Activated CD4-positive, CD25-positive, alpha-beta regulatory T cell treated with anti-CD3 and anti-CD28 coated beads, Interleukin-2, amount 50 U/mL, for 16 hours (primary cell): ENCODE measurements around the gene CEP78.
A peak's percentile ranks its signal among the peaks of the same experiment; 100 is the strongest.
"Not testable (repeated sequence)": the region's sequence is repeated elsewhere in the genome, so short reads cannot be mapped to it uniquely, and the experiment has no call there.

Source experiments
- DNase-seq: peaks from one replicate; pipeline ENCODE4 v3.0.0-alpha.2; 2020; ENCODE audit warnings: low read depth, low spot score

The CEP78 gene, protein sequence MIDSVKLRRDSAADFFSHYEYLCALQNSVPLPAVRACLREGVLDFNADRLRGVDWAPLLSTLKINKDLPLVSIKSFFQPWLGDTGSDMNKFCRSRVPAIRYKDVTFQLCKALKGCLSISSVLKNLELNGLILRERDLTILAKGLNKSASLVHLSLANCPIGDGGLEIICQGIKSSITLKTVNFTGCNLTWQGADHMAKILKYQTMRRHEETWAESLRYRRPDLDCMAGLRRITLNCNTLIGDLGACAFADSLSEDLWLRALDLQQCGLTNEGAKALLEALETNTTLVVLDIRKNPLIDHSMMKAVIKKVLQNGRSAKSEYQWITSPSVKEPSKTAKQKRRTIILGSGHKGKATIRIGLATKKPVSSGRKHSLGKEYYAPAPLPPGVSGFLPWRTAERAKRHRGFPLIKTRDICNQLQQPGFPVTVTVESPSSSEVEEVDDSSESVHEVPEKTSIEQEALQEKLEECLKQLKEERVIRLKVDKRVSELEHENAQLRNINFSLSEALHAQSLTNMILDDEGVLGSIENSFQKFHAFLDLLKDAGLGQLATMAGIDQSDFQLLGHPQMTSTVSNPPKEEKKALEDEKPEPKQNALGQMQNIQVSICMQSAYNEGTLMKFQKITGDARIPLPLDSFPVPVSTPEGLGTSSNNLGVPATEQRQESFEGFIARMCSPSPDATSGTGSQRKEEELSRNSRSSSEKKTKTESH

DNA sequence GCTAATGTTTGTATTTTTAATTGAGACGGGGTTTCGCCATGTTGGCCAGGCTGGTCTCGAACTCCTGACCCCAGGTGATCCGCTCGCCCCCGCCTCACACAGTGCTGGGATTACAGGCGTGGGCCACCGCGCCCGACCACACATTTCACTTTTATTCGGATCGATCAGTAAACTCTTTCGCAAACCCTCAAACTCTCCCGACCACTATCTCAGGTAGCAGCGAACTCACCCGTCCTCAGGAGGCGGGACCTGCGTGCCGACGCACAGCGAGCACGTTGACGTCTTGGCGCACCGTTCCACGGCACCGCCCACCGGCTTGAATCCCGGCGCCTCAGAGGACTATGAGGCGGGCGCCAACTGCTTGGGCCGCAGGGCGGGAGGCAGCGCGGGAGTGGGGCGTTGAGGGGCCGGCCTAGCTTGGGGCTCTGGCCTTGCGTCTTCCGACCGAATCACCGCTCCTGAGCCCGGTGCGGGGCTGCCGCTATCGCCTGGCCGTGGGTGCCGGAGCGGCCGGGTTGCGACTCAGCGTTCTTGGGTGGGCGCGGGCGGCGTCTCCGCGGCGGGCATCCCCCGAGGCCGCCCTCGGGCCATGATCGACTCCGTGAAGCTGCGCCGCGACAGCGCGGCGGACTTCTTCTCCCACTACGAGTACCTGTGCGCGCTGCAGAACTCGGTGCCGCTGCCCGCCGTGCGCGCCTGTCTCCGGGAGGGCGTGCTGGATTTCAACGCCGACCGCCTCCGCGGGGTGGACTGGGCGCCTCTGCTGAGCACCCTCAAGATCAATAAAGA lies at the start of gene CEP78:
TSS of gene CEP78 (plus strand) at position 314 of the 789 bp plus-strand sequence. CDS start at position 590, 276 bp downstream.
- peak; percentile 74 for DNase-seq

DNA sequence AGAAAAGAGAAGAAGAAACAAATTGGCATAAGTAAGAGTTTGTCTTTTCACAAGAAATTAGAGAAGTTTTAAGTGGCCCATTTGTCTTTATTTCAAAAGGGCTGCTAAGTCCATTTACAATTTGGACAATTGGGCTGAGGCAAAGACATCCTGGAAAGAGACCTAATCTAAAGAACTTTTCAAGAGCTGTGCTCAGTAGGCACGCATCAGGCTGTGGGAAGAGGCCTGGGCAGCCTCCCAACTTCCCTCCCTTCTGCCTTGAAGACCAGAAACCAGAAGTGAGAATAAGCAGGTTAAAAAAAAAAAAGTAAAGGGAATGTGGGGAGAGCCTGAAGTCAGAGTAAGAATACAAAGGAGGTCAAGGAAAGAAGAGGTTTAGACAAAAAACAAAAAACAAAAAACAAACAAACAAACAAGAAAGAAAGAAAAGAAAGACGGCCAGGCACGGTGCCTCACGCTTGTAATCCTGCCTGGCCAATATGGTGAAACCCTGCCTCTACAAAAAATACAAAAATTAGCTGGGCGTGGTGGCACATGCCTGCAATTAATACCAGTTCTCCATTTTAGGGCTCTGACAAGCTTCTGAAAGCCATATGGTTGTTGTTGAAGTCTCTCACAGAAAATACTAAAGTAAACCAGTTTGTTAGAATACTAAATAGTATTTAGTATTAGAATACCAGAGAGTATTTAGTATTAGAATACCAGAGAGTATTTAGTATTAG lies 48.0 kb upstream of the CEP78 start:
- DNase-seq: no peak

DNA sequence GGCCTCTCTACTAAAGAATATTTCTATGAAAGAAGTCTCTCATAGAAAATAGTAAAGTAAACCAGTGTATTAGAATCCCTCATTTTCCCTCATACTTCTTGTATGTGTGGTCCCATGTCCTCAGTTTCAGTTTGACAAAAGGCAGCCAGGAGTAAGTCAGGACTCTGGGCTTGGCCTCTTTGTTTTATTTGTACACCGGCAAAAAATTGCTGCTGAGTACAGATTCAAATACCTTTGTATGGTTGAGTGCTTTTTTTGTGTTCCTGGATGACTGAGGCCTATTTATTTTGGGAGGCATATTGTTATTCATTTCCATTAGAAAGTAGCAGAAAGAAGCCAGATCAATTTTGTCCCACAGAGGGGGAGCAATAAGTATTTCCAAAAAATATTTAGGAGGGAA lies 47.3 kb upstream of the CEP78 start:
- no peak for DNase-seq

- DNase-seq: no peak
Observed at GRCh38 chr9:78189001-78189400, 46.9 kb upstream of the CEP78 start.

GRCh38 chr9:78189461-78189860 lies 46.4 kb upstream of the CEP78 start:
- DNase-seq: no peak

DNA sequence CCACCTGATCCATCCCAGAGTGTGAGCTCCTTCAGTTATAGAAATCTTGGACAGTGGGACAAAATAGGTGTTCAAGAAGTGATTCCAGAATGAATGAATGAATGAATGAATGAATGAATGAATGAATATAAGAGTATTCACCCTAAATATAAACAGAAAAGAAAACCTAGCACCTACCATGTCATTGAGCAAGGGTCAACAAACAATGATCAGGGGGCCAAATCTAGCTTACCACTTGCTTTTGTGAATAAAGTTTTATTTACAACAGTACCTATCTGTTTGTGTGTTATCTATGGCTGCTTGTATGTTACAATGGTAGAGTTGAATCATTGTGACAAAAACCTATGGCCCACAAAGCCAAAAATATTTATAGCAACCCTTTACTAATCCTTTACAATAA lies 43.9 kb upstream of the CEP78 start:
- no peak for DNase-seq

DNA sequence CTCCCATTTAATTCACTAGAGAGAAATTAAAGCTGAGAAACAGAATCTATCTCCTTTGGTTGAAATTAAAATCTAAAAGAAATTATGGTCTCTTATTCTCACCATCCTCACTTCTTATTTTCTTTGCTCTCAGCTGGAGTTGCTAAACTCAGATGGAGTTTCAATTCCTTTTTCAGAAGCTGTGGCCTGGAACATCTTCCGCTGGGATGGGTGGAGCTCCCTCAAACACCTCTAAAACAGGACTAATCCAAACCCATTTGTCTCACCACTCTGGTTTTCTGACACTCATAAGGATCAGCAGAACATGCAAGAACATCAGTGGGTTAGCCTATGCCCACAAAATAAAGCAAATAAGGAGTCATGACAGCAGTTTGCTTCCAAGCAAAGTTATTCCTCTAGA lies 39.6 kb upstream of the CEP78 start:
- no peak for DNase-seq

DNA sequence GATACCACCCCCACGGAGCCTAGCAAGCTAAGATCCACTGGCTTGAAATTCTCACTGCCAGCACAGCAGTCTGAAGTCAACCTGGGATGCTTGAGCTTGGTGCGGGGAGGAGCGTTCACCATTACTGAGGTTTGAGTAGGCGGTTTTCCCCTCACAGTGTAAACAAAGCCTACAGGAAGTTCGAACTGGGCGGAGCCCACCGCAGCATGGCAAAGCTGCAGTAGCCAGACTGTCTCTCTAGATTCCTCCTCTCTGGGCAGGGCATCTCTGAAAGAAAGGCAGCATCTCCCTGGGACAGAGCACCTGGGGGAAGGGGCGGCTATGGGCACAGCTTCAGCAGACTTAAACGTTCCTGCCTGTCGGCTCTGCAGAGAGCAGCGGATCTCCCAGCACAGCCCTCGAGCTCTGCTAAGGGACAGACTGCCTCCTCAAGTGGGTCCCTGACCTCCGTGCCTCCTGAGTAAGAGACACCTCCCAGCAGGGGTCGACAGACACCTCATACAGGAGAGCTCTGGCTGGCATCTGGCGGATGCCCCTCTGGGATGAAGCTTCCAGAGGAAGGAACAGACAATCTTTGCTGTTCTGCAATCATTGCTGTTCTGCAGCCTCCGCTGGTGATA lies 34.6 kb upstream of the CEP78 start:
- peak; percentile 10 for DNase-seq

GRCh38 chr9:78207319-78207718 lies 28.6 kb upstream of the CEP78 start:
- DNase-seq: no peak

- DNase-seq: no peak
Observed at GRCh38 chr9:78207901-78208300, 28.0 kb upstream of the CEP78 start.

DNA sequence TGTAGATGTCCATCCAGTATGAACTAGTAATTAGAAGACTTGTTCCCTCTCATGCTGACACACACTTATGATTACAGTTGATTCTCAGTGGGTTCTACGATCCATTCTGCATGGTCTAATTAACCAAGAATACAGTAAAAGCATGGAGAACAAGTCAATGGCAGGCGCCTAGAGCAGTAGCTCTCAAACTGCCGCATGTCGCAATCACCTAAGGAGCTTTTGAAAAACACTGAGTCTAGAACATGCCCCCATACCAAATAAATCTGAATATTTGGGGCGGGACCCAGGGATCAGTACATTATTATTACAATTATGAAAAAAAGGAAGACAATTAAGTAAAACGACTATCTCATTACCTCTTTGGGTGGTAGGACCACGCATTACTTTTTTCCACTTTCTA lies 26.7 kb upstream of the CEP78 start:
- DNase-seq: no peak

GRCh38 chr9:78210841-78211301 lies 25.0 kb upstream of the CEP78 start:
- no peak for DNase-seq

- no peak for DNase-seq
Observed at GRCh38 chr9:78212868-78213267, 23.0 kb upstream of the CEP78 start.

- no peak for DNase-seq
Observed at GRCh38 chr9:78213712-78214111, 22.2 kb upstream of the CEP78 start.

GRCh38 chr9:78214492-78214891 lies 21.4 kb upstream of the CEP78 start:
- no peak for DNase-seq

DNA sequence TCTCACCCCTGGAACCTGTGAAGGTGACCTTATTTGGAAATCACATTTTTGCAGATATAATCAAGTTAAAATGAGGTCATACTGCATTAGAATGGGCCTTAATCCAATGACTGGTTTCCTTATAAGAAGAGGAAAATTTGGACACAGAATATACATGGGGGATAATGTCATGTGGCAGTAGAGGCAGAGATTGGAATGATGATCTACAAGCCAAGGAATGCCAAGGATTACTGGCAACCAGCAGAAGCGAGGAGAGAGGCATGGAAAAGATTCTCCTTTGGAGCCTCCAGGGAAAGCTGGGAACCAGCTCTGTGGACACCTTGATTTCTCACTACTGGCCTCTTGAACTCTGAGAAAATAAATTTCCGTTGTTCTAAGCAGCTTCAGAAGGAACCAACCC lies 20.2 kb upstream of the CEP78 start:
- DNase-seq: no peak

GRCh38 chr9:78218890-78219289 lies 17.0 kb upstream of the CEP78 start:
- no peak for DNase-seq

DNA sequence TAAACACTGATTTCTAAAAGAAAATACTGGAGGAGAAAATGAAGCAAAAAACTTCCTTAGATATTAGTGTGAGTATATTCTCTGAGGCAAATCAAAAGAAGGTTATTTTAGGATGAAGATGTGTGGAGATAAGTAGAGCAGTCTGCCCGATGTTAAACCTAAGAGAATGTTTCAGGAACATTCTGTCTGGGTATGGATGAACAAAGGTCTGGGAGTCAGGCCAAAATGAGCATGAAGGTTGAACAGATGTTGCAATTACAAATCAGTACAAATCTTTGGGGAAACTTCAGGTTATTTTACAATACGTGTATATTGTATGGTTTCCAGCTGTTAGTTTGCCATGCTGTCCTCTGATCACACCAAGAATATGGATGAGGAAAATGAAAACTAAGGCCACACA lies 14.4 kb upstream of the CEP78 start:
- no peak for DNase-seq

GRCh38 chr9:78221841-78222240 lies 14.0 kb upstream of the CEP78 start:
- not testable (repeated sequence) for DNase-seq

- DNase-seq: no peak
Observed at GRCh38 chr9:78230761-78231160, 5.1 kb upstream of the CEP78 start.

DNA sequence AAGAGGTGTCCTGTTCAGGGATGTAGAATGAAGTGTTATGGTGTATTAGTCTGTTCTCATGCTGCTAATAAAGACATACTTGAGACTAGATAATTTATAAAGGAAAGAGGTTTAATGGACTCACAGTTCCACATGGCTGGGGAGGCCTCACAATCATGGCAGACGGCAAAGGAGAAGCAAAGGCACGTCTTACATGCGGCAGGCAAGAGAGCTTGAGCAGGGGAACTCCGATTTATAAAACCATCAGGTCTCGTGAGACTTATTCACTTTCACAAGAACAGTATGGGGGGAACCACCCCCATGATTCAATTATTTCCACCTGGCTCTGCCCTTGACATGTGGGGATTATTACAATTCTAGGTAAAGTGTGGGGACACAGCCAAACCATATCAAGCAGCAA lies 3.4 kb upstream of the CEP78 start:
- not testable (repeated sequence) for DNase-seq
